ENCODE measurements around the gene OR2W1. TPM values are rescaled to one million over a fixed set of nuclear protein-coding genes. Genes with fewer than 3 reads are reported as not detected.
A peak's percentile ranks its signal among the peaks of the same experiment; 100 is the strongest.

OR2W1 gene, protein sequence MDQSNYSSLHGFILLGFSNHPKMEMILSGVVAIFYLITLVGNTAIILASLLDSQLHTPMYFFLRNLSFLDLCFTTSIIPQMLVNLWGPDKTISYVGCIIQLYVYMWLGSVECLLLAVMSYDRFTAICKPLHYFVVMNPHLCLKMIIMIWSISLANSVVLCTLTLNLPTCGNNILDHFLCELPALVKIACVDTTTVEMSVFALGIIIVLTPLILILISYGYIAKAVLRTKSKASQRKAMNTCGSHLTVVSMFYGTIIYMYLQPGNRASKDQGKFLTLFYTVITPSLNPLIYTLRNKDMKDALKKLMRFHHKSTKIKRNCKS
- not detected in 2 replicates for total RNA-seq (2014; rRNA removed; shearing (Covaris generic))

DNA sequence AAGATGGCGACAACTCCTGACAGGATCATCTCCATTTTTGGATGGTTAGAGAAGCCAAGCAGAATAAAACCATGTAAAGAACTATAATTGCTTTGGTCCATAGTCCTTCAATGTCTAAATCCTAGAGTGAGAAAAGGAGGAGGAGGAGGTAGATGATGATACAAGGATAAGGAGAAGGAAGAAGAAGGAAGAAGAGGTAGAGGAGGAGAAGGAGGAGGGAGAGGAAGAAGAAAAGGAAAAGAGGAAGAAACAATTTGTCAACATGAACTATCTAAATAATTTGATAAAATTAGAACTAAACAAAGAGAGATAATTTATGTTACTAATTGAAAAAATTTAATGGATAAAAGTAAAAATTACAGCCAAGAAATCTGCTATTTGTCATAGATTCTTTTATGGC is at the start of gene OR2W1:
OR2W1 (minus strand) TSS at position 101 of the 400 bp plus-strand sequence; CDS start at position 101, 0 bp downstream.
- DNase-seq (ENCODE audit: low read depth): no peak

GRCh38 chr6:29092957-29093356 is 48.0 kb upstream of the OR2W1 start:
- no peak for DNase-seq (ENCODE audit: low read depth)

DNA sequence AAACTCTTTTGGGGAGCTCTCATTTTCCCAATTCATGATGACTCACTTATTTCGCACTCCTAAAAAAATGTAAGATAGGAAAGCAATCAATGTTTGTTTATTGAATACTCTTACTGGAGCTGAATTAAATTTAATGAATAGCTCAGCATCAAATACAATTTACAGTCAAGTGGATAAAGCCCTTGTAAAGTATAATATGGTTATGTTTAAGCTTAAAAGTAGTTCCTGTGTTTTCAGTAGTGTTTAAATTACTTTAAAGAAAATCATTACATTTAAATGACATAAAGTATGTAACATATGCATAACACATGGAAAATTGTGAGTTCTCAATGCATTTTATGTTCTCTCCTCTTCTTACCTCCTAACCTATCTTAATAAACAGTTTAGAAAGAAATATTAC is 42.2 kb upstream of the OR2W1 start, which contains the start of gene OR2B3:
OR2B3 (minus strand) TSS at position 101 of the 400 bp plus-strand sequence; CDS start at position 36, 65 bp downstream.
- no peak for DNase-seq (ENCODE audit: low read depth)

- DNase-seq (ENCODE audit: low read depth): no peak
Measured at GRCh38 chr6:29082457-29082856, 37.5 kb upstream of the OR2W1 start.

- no peak for DNase-seq (ENCODE audit: low read depth)
Measured at GRCh38 chr6:29081312-29081711, 36.3 kb upstream of the OR2W1 start.

GRCh38 chr6:29079203-29079602 is 34.2 kb upstream of the OR2W1 start:
- no peak for DNase-seq (ENCODE audit: low read depth)

- peak; percentile 50 for DNase-seq (ENCODE audit: low read depth)
Measured at GRCh38 chr6:29071831-29072723, 27.1 kb upstream of the OR2W1 start.

DNA sequence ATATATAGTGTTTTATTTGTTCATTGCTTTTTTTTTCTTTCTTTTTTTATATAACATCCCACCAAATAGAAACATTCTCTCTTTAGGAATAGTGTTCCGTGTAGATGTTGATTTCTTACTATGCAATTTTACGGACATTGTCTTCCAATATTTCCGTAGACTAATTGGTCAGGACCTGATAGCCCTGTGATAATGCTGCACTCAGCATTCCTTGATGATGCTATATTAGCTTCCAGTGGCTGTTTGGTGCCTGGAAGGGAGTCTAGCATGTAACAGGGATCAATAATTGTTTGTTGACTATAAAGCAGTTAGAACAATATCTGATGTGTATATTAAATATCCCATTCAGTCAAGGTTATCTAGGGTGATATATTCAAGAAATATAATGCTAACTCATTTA is 6.7 kb upstream of the OR2W1 start:
- DNase-seq (ENCODE audit: low read depth): no peak

GRCh38 chr6:29035951-29036350 is 9.0 kb downstream of the OR2W1 start:
- no peak for DNase-seq (ENCODE audit: low read depth)

GRCh38 chr6:29028821-29029220 is 16.2 kb downstream of the OR2W1 start:
- DNase-seq (ENCODE audit: low read depth): no peak

- DNase-seq (ENCODE audit: low read depth): no peak
Measured at GRCh38 chr6:29025927-29026585, 18.9 kb downstream of the OR2W1 start.

GRCh38 chr6:29021434-29021833 is 23.5 kb downstream of the OR2W1 start:
- DNase-seq (ENCODE audit: low read depth): no peak

DNA sequence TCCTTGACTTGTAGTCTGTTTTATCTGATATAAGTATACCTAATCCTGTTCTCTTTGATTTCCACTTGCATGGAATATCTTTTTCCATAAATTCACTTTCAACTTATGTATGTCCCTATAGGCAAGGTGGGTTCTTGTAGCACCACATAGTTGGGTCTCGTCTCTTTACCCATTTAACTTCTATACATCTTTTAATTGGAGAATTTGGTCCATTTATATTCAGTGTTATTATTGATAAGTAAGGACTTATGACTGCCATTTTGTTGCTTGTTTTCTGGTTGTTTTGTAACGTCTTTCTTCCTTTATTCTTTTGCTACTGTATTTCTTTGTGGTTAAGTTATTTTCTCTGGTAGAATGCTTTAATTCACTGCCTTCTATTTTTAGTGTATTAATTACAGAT is 25.3 kb downstream of the OR2W1 start:
- no peak for DNase-seq (ENCODE audit: low read depth)

DNA sequence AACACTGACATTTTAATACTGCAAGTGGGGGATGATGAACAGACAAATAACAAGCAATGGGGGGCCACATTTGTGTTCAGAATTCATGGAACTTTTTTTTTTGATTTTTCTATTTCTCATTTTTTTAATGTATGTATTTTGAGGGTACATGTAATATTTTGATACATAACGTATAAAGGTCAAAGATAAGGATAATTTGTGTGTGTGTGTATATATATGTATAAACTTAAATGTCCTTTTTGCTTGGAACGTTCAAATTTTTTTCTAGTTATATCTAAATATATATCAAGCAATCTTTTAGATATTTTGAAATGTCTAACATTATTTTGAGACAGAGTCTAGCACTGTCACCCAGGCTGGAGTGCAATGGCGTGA is 27.6 kb downstream of the OR2W1 start:
- DNase-seq (ENCODE audit: low read depth): no peak

DNA sequence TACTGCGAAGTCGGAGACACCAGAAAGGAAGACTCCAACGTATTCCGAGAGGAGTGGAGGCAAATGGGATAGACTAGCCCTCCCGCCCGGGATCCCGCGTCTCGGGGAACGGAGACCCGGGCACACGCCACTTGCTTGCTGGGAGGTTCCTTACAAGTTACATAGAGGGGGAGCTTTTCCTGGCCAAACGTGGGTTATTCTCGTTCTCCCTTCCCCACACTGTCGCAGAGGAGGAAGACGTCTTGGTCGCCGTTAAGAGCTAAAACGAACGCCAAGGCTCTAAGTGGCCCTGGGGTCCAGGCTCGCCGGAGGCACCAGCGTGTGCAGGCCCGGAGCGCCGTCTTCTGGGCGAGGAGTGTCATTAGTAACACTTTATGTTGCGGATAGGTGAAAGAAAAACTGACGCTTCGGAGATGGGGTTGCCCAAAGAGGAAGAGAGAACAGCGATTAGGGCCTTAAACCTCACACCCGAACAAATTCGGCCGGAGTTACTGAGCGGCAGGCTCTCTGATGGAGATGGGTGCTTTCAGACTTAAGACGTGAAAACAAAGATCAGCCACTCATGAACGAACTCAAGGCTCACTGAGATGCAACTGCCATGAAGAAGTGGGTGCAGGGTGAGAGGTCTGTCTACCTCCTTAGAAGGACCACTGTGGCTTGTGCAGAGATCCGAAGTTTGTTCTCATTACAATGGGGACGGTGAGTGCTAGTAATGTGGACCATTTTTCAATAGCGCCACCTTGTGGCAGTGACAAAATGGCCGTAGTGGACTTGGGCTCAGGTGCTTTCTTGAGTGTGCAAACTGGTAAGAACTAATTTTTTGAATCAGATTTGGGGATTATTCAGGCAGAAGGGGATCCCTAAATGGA is 28.2 kb downstream of the OR2W1 start:
- peak; percentile 84 for DNase-seq (ENCODE audit: low read depth)

GRCh38 chr6:29014729-29015608 is 30.0 kb downstream of the OR2W1 start:
- DNase-seq (ENCODE audit: low read depth): peak; percentile 16

GRCh38 chr6:29011276-29011734 is 33.7 kb downstream of the OR2W1 start:
- DNase-seq (ENCODE audit: low read depth): peak; percentile 81

DNA sequence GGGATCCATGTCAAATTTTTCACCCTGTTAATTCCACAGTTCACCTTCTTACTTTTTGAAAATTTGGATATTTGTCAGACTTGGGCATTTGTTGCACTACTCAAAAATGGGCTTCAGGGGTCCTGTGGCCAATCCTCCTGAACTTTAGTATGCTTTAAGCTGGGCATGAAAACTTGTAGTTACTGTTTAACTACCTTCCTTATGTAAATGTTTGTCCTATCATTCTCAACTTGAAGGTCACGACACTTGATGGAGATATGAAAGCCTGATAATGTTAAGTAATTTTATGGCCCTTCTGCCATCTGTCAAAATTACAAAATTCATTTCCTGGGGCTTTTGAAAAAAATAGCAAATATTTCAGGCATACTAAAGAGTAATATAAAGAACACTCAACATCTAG is 35.6 kb downstream of the OR2W1 start:
- no peak for DNase-seq (ENCODE audit: low read depth)

- DNase-seq (ENCODE audit: low read depth): no peak
Measured at GRCh38 chr6:29008089-29008488, 36.9 kb downstream of the OR2W1 start.
